Head of caudate nucleus (tissue), 42 donors: ENCODE data around the gene CTNNA1.
"Not testable (repeated sequence)": the region's sequence is repeated elsewhere in the genome, so short reads cannot be mapped to it uniquely, and the experiment has no call there.

Experiments
- DNase-seq, 42 donors: peaks; one replicate each; pipeline versions ENCODE4 v3.0.0 to v3.0.0-alpha.2; 2020 to 2021; ENCODE audit warnings: mixed read lengths in 7 of 42
- intact Hi-C: fragments of 100-400 bp; cut with DNase I; formaldehyde crosslinking; loops from one replicate; pipeline ENCODE4 v1.15.0; 2022

The CTNNA1 gene, protein sequence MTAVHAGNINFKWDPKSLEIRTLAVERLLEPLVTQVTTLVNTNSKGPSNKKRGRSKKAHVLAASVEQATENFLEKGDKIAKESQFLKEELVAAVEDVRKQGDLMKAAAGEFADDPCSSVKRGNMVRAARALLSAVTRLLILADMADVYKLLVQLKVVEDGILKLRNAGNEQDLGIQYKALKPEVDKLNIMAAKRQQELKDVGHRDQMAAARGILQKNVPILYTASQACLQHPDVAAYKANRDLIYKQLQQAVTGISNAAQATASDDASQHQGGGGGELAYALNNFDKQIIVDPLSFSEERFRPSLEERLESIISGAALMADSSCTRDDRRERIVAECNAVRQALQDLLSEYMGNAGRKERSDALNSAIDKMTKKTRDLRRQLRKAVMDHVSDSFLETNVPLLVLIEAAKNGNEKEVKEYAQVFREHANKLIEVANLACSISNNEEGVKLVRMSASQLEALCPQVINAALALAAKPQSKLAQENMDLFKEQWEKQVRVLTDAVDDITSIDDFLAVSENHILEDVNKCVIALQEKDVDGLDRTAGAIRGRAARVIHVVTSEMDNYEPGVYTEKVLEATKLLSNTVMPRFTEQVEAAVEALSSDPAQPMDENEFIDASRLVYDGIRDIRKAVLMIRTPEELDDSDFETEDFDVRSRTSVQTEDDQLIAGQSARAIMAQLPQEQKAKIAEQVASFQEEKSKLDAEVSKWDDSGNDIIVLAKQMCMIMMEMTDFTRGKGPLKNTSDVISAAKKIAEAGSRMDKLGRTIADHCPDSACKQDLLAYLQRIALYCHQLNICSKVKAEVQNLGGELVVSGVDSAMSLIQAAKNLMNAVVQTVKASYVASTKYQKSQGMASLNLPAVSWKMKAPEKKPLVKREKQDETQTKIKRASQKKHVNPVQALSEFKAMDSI

DNA sequence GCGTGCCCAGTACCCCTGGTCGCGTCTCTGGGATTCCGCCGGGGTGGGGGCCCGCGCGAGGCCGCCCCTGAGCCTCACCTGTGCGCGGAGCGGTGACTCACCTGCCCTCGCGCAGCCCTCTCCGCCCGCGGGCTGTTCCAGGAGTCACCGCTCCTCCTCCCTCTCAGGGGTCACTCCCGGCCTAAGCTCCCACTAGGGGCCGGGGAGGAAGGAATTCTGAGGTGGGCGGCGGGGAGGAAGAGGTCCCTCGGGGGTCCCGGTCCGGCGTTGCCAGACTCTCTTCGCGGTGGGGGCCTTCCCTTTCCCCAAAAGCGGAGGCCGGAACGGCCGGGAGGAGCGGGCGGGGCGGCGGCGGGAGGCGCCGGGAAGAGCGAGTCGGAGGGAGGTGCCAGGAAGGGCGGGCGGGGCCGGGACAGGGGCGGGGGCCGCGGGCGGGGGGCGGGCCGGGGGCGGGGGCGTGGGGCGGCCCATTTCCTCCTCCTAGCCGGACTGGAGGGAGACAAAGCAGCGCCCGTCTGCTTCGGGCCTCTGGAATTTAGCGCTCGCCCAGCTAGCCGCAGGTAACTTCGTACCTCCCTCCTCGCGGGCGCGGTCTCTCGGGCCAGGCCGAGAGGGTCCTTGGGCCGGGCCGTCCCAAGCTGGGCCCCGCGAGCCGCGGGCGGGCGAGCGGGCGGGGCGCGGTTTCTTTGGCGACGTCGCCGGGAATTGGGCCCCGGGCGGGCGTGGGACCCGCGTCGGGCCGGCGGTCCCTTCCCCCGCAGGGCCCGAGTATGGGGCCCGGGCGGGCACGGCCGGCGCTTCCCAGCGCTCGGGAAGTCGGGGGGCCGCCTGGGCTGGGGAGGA is at the start of gene CTNNA1:
Gene CTNNA1, plus strand, starts transcription at position 475 of the 843 bp plus-strand sequence. CDS start 28,500 bp downstream, outside the sequence.
- intact Hi-C loops: no loop called here

DNA sequence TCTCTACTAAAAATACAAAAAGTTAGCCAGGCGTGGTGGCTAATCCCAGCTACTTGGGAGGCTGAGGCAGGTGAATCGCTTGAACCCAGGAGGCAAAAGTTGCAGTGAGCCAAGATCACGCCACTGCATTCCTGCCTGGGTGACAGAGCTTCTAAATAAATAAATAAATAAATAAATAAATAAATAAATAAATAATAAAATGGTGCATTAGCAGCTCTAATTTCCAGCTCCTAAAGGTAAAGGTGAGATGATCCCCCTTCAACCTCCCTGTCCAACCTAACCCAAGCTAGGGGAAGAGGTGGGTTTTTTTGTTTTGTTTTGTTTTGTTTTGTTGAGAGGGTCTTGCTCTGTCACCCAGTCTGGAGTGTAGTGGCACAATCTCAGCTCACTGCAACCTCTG is 49.4 kb upstream of the CTNNA1 start:
- intact Hi-C loops: not testable (repeated sequence)
- DNase-seq: peak in 1 of 42 donors; percentile 7

More for the DNA sequence above, at the start of gene CTNNA1:
- DNase-seq: peak in 41 of 42 donors; percentile 23 to 86 (median 71)

DNA sequence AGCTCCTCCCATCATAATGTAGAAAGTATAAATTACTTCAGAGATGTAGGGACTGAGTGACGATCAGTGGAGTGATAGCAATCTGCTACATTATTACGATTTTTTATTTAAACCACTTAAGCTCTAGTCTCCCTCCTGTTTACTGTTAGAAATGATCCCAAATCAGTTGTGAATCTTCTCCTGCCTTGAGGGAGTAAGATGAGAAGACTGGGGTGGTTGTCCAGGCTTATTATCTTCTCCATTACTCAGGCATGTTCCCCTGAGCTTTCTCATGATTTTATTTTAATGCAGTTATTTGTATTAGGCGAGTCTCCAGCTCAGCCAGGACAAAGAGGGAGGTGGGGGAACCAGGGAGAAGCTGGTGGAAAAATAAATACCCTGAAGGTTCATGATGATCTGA is 48.2 kb upstream of the CTNNA1 start:
- DNase-seq: no peak
- intact Hi-C loops: no loop called here

DNA sequence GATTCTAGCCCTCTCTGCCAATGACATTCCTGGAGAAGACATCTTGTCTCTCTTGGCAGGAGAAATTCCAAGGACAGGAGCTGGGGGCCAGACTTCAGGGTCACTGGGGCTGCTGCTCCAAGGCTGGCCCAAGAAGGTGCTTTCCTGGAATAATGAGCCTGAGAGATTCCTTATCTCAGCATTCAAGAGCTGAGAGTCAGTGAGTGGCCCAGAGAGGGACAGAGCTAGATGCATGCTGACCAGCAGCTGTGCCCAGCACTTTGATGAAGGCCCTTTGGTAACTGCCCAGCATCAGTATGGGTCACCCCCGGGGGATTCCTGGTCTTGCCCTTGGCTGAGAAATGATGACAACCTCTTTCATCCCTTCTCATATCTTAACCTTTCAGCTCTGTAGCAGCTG is 47.7 kb upstream of the CTNNA1 start:
- intact Hi-C loops: no loop called here

DNA sequence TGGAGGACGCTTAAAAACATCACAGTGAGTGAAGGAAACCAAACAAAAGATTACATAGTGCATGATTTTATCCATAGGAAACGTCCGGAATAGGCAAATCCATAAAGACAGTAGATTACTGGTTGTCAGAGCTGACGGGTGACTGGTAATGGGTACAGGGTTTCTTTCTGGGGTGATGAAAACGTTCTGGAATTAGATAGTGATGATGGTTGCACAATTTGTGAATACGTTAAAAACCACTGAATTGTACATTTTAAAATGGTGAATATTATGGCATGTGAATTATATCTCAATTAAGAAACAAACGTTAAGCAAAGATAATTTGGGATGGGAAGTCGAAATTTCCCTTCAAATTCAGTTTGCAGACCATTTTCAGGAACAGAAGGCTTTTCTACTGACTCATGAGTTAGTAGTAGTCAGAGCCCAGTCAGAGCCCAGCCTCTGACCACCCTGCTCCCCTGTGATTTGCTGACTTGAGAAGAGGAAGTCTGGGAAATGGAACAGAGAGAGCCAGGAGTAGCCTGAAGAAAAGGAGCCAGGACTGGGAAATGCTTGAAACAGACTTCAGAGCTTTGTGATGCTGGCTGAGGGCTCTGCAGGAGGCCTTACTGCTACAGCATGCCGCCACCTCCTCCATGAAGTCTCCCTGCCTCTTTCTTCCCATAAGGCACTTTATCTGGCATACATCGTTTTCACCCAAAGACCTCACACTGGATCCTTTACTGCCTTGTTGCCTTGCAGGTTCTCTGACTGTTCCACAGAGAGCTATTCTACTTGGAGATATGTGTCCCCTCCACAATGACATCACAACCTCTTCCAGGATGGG is 46.4 kb upstream of the CTNNA1 start:
- intact Hi-C loops: no loop called here
- peak in 4 of 42 donors; percentile 15 to 44 (median 22) for DNase-seq

More for the DNA sequence above, 47.7 kb upstream of the CTNNA1 start:
- no peak for DNase-seq

DNA sequence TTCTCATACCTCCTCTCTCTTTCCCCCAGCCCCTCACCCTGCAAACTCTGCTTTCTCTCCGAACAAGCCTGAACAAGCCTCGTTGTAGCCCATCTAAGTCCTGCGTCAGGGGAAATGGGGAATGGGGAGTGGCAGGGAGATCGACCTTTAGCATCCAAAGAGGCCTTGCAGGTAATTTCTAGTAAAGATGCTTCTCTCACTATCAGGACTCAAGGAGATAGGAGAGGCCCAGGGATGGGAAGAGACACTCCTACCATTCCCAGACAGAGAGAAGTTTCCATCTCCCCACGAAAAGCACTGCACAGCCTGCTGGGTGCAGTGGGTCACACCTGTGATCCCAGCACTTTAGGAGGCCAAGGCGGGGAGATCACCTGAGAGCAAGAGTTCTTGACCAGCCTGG is 44.4 kb upstream of the CTNNA1 start:
- no peak for DNase-seq
- intact Hi-C loops: no loop called here

DNA sequence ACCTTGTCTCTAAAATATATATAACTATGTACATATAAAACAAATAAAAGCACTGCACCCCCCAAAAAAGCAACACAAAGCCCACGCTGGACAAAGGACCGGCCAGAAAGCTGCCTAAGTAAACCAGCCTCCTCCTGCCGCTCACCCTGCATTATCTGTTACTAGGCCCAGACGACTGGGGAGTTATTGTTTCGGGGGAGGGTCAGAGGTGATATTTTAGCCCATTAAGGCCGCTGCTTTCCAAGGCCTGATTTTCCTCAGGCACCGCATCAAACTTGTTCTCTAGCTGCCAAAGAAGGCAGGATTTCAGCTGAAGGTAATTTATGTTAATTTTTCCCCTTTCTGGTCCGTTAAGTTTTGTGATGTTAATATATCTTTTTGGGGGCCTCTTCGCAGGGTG is 44.0 kb upstream of the CTNNA1 start:
- intact Hi-C loops: no loop called here
- no peak for DNase-seq

DNA sequence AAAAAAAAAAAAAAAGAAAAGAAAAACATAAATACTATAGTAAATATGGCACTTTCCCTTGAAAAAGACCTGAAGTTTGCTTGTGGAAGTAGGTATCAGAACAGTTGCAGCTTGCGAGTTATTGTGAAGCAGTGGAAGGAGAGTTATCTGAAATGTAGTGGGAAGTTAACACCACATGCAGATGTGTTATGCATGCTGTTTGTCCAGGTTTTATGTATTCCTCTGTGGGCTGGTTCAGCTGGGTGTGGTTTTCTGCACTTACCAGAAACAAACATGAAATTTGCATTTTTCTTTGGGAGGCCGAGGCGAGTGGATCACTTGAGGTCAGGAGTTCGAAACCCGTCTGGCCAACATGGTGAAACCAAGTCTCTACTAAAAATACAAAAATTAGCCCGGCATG is 42.1 kb upstream of the CTNNA1 start:
- intact Hi-C loops: no loop called here
- no peak for DNase-seq

DNA sequence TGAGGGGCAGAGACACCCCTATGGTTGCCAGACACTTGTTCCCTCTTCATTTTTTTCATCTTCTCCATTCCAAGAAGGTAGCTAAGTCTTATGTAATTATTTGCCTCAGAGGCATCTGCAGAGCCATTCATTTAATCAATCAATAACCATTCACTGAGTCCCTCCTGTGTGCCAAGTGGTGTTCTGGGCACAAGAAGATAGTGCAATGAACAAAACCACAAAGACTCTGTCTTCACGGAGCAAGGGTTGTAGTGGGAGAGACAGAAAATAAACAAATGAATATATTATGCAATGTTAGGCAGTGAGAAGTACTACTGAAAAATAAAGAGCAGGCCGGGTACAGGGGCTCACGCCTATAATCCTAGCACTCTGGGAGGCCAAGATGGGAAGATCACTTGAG is 41.4 kb upstream of the CTNNA1 start:
- no peak for DNase-seq
- intact Hi-C loops: no loop called here

DNA sequence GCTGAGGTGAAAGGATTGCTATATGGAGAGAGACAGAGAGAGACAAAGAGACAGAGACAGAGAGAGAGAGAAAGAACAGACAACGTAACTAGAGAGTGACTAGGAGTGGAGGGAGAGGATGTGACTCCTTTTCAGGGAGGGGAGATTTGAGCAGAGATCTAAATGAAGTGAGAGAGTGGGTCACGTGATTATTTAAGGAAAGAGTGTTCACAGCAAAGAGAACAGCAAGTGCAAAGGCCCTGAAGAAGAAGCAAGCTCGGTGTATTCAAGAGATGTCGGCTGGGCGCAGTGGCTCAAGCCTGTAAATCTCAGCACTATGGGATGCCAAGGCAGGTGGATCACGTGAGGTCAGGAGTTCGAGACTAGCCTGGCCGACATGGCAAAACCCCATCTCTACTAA is 40.9 kb upstream of the CTNNA1 start:
- no peak for DNase-seq
- intact Hi-C loops: no loop called here

DNA sequence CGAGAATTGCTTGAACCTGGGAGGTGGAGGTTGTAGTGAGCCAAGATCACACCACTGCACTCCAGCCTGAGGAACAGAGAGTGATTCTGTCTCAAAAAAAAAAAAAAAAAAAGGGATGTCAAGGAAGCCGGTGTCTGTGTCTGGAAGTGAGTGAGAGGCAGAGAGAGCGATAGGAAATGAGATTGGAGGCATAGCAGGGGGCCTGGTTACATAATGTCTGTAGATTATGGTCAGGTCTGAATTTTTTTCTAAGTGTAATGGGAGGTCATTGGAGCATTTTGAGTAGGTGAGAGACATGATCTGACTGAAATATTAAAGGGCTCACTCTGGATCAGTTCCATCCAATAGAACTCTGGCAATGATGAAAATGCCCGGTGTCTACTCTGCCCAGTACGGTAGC is 40.4 kb upstream of the CTNNA1 start:
- no peak for DNase-seq
- intact Hi-C loops: no loop called here

DNA sequence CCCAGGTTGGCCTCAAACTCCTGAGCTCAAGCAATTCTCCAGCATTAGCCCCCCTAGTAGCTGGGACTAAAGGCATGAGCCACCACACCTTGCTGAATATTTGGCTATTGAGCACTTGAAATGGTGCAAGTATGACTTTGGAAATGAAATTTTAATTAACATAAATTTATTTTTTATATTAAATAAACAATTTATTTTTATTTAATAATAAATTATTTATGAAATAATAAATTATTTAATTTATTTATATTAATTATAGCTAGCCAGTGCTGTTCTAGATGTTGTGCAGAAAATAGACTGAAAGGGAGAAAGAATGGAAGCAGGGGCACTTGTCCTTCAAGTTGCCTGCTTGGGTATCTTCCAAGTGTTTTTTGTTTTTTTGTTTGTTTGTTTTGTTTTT is 40.0 kb upstream of the CTNNA1 start:
- intact Hi-C loops: no loop called here
- DNase-seq: no peak

DNA sequence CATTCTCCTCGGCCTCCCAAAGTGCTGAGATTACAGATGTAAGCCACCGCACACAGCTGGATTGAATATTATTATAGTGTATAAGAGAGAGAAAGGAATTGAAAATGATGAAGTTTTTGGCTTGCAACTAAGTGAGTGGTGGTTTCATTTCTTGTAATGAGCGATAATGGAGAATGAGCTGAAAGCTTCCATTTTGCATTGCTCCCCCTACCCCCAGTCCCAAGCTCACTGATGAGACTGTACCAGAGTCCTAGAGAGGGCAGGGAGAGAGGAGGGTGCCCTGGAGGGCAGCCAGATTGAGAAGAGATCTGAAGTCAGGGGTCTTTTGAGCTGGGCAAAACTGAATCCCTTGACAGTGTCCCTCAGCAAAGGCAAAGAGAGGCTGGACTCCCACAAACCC is 38.5 kb upstream of the CTNNA1 start:
- DNase-seq: no peak
- intact Hi-C loops: no loop called here

DNA sequence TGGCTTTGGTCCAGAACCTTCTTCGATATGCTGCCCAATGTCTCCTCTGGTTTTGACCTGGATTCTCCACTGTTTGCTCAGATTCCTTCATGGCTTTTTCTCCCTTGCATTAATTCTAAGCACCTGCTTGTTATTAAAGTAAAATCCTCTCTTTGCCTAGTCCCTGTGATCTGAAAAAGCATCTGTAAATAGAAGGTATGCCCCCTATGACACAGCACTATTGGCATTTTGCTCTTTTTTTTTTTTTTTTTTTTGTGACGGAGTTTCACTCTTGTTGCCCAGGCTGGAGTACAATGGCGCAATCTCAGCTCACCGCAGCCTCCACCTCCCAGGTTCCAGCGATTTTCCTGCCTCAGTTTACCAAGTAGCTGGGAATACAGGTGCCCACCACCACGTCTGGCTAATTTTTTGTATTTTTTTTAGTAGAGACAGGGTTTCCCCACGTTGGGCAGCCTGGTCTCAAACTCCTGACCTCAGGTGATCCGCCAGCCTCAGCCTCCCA is 37.2 kb upstream of the CTNNA1 start:
- DNase-seq: not testable (repeated sequence)

DNA sequence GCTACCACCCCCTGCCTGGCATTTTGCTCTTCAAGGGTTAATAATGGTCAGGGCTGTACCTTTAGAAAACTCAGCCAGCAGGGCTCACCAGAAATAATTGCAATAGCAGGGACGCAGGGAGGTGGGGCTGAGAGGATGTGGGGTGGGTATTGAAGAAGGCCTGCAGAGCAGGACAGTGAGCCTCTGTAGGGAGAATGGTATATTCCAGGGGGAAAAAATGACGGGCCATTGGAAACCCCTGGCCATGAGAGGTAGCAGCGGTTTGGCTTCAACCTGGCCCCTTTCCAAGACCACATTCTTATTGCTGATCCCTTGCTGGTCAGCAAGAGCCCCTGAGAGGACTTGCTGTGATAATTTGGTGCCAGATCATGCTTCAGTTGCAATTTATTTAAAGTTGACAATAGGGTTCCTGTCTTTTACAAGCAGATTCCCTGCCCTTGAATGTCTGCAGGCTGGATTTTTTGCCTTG is 36.7 kb upstream of the CTNNA1 start:
- intact Hi-C loops: no loop called here

More for the DNA sequence above, 37.2 kb upstream of the CTNNA1 start:
- intact Hi-C loops: not testable (repeated sequence)

DNA sequence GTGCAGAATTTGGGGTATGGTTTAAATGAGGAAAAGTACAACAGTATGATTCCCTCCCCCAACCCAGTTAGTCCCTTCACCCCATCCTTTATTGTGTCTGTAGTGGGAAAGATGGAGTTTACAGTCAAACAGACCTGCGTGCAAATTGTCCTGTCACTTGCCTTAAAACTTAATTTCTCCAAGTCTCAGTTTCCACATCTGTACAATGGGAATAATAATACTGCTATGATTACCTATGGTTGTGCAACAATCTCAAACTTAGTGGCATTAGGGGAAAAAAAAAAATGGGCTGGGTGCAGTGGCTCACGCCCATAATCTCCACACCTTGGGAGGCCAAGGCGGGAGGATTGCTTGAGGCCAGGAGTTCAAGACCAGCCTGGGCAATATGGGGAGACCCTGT is 35.8 kb upstream of the CTNNA1 start:
- intact Hi-C loops: no loop called here
- DNase-seq: no peak

More for the DNA sequence above, 36.7 kb upstream of the CTNNA1 start:
- DNase-seq: no peak

DNA sequence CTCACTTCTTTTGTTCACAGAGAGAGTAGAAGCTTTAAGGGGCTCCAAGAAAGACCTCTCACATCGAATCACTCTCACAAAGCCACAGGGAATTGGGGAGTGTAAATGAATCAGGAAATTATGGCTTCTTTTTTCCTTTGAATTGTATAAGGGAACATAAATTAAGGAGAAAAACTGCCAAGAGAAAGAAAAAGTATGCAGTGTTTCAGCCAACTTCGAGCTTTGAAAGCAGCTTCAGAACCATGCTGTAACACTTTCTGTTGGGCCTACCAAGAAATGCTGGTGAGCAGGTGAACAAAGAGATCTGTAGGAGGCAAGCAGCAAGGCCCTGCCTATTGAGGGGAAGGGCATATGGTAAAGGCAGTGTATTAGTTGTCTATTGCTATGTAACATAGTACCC is 33.4 kb upstream of the CTNNA1 start:
- intact Hi-C loops: no loop called here

DNA sequence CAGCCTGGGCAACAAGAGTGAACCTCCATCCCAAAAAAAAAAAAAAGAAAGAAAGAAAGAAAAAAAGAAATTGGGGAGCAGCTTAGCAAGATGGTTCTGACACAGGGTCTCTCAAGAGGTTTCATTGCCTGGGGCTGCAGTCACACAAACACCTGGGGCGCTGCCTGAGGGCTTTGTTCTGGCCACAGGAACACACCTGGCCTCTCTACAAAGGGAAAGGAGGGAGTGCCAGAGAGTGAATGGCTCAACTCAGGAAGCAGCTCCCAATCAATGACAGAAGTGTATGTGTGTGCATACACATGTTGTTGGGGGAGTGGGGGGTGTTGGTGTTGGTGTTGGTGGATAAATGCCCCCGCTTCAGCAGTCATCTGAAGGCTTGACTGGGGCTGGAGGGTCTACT is 32.4 kb upstream of the CTNNA1 start:
- intact Hi-C loops: no loop called here
- no peak for DNase-seq

More for the DNA sequence above, 33.4 kb upstream of the CTNNA1 start:
- DNase-seq: no peak
